ENCODE measurements around the gene MCAT.

MCAT gene, protein sequence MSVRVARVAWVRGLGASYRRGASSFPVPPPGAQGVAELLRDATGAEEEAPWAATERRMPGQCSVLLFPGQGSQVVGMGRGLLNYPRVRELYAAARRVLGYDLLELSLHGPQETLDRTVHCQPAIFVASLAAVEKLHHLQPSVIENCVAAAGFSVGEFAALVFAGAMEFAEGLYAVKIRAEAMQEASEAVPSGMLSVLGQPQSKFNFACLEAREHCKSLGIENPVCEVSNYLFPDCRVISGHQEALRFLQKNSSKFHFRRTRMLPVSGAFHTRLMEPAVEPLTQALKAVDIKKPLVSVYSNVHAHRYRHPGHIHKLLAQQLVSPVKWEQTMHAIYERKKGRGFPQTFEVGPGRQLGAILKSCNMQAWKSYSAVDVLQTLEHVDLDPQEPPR

DNA sequence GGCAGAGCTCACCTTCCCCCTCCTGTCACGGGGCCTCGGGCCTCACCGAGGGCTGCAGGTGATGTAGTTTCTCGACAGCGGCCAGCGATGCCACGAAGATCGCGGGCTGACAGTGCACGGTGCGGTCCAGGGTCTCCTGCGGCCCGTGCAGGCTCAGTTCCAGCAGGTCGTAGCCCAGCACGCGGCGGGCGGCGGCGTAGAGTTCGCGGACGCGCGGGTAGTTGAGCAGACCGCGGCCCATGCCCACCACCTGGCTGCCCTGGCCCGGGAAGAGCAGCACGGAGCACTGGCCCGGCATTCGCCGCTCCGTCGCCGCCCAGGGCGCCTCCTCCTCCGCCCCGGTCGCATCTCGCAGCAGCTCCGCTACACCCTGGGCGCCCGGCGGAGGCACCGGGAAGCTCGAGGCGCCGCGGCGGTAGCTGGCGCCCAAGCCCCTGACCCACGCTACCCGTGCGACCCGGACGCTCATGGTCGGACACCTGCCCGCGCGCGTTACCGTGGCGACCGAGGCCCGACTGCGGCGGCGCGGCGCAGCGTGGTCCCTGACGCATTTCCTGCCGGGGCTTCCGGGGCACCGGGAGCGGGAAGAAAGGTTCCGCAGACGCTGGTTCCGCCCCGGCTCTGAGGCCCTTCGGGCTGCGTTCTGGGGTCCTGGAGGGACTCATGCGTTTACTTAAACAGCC, at the start of gene MCAT:
MCAT (minus strand) TSS at position 519 of the 683 bp plus-strand sequence; CDS start at position 469, 50 bp downstream.
- peak; percentile 78 for DNase-seq (ENCODE audit: low spot score)

DNA sequence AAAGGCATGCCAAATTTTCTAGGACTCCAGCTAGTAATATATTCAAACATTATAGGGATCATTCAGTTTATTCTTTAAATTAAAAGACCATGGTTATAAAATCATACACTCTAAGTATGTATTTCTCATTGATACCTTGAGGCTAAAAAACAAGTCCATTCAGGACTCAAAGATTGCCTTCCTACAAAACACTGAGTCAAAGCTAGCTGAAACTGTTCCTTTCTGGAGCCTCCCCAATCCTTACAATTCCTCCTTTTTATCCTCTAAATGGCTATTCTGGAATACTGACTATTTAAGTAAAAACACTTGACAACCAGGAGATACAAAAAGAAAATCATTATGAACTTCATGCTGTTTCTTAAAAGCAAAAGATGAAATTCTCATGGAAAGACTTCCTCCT, 48.6 kb upstream of the MCAT start:
- DNase-seq (ENCODE audit: low spot score): no peak

DNA sequence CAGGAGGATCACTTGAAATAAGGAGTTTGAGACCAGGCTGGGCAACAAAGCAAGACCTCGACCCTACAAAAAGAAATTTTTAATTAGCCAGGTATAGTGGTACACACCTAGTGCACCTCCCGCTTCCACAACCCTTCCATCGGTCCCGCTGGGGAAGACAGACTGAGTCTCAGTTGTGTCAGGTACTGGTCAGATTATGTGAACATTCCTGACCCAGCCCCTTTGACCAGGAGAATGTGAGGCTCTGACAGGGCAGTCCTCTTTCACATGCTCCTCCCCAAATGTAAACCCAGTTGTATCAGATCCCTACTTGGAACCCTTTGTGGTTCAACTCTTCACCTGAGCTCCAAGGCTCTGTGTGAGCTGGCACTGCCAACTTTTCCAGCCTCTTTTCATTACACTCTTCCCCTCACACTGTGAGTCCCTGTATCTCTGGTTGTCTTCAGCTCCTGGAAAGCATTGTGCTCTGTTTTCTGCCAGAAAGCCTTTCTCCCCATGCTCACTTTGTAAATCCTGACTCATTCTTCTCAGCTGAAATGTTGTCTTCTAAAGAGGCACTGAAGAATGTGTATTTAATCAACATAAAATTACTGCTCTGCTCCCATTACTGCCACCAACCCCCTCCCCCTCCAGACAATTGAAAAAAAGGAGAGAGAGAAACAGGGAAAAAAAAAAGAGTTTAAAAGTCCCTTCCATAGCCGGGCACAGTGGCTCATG, 45.8 kb upstream of the MCAT start:
- DNase-seq (ENCODE audit: low spot score): no peak

DNA sequence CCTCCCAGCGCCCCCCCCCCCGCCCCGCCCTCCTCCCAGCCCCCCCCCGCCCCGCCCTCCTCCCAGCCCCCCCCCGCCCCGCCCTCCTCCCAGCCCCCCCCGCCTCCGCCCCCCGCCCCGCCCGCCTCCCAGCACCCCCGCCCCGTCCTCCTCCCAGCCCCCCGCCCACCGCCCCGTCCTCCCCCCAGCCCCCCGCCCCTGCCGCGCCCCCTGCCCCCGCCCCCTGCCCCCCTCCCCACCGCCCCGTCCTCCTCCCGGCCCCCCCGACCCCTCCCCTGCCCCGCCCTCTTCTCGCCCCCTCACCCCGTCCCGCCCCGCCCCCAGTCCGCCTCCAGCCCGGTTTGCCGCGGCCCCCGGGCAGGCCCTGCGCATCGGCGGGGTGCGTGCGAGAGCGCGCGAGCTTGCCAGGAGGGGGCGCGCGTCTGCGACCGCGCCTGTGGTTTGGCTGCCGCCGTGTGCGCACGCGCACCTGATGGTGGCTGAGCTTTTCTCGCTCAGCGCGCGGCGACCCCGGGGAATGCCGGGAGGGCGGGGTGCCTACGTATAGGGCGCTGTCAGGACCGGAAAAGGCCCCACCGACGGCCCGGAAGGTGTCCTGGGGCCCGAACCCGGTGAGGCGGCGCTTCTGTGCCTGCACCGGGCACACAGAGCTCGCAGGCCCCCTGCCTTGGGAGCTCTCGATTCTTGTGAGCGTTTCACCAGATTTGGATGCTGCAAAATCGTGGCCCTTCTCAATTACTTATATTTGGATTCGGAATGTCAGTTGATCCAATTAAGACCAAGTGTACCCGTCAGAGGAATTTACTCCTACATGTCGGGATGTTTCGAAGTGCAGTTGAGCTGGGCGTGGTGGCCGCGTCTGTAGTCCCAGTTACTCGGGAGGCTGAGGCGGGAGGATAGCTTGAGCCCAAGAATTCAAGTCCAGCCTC, 44.2 kb upstream of the MCAT start:
- DNase-seq (ENCODE audit: low spot score): peak; percentile 94

DNA sequence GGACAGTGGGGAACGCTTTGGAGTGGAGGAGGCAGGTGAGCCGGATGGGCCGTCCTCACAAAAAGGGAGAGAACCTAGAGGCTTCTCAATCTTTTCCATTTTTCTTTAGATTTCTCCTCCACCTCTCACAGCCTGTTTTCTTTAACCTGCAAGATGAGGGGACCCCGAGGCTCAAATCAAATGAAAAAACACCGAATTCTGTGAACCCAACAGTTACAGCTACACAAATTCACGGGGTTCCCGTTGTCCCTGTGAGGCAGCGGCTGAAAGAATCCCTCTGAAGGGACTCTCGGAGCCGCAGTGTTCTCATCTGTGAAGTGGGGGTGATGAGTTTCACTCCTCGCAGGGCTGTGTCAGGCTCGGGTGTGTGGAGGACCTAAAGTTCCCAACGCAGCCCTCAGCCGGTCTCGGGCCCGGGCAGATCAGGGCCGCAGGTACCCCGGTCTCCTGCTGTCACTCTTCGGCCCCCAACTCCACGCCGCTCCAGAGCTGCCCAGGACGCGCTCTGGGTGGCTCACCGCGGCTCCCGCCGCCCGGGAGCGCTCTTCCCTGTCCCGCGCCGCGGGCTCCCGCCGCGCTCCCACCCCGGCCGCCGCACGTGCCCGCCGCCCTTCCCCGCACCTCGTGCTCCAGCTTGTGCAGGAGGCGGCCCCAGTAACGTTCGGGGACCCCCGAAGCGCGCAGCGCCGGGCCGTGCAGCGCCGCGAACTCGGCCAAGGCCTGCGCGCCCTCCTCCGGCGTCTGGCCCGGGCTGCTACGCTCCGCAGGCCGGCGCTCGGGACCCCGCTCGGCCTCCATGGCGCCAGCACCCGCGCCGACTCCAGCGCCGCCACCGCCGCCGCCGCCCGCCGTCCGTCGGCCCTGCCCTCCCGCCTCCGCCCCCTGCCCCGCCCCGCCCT, 43.3 kb upstream of the MCAT start, which contains the start of gene TTLL12:
TTLL12 (minus strand) TSS at position 863 of the 899 bp plus-strand sequence; CDS start at position 798, 65 bp downstream.
- DNase-seq (ENCODE audit: low spot score): peak; percentile 48

DNA sequence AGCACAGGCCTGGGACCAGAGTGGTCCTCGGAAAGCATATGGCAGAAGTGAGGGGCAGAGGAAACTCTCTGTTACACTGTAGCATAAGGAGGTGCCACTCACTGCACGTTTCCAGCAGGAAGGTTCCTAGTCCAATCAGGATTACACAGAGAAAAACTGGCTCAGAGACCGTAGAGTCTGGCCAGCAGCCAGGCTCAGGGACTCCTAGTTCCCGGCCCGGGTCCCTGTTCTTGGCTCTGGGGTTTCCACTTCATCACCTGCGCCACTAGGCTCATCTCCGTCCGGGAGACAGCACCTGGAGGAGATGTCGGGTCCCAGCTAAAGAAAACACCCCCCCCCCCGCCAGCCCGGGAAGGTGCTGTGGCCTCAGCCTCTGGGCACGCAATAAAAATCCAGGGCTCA, 42.7 kb upstream of the MCAT start:
- peak; percentile 21 for DNase-seq (ENCODE audit: low spot score)

DNA sequence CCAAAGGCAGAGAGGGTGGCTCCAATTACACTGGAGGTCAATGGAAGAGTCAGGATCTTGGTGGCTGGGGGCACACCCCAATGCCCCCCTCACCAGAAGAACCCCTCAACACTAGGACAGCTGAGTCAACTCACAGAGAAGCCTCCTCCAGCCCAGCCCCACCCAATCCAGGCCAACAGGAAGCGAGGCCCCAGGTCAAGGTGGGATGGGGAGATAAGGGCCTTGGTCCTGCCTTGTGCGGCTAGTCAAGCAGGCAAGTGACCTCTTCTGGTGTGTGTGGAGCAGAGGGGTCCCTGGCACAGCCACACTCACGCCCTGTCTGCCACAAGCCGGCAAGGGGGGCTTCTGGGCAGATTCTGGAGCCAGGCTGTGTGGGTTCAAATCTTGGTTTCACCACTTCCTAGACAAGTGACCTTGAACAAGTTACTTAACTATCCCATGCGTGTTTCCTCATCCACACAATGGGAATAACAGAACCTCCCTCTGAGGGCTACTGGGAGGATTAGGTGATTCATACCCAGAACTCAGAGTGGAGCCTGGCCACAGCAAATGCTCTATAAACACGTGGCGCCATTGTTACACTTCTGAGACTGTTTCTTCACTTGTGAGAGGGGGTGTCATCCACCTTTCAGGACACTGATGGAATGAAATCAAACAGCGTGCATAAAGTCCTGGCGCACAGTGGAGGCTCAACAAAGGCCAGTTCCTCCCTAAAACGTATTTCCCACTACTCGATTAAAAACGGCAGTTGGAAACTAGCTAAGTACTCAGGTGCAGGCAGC, 40.5 kb upstream of the MCAT start:
- DNase-seq (ENCODE audit: low spot score): no peak

DNA sequence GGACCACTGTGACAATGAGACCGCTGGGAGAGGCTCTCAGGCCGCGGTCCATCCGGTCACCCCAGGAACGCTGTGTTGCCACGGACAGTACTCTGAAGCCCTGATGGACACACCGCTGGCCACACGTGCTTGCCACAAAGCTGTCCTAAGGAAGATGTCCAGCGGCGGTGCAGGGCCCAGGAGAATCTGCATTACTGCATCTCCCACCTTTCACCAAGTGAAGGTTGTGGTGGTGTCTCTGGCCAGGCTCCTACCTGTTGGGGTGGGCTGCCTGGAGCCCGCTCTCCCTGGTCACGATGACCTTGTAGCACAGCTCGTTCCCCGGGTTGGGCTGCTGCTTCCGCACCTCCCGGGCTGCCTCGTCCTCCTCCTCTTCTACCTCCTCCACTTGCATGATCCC, 39.5 kb upstream of the MCAT start:
- no peak for DNase-seq (ENCODE audit: low spot score)

DNA sequence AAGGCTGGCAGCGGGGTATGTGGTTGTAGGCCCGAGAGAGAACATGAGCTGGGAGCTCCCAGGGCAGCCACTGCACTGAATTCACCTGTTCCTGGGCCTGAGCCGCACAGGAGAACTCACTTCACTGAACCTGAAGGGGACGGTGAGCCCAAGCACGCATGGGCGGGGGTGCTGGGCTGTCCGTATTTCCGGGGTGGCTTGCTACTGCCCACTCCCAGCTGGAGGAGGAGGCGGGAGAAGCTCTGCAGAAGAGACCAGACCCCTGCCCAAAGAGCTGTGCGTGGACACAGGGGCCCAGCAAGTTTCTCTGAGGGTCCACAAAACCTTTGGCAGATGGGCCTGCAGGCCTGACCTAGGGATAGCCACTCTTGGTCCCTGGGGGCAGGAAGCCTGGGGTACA, 38.9 kb upstream of the MCAT start:
- no peak for DNase-seq (ENCODE audit: low spot score)

DNA sequence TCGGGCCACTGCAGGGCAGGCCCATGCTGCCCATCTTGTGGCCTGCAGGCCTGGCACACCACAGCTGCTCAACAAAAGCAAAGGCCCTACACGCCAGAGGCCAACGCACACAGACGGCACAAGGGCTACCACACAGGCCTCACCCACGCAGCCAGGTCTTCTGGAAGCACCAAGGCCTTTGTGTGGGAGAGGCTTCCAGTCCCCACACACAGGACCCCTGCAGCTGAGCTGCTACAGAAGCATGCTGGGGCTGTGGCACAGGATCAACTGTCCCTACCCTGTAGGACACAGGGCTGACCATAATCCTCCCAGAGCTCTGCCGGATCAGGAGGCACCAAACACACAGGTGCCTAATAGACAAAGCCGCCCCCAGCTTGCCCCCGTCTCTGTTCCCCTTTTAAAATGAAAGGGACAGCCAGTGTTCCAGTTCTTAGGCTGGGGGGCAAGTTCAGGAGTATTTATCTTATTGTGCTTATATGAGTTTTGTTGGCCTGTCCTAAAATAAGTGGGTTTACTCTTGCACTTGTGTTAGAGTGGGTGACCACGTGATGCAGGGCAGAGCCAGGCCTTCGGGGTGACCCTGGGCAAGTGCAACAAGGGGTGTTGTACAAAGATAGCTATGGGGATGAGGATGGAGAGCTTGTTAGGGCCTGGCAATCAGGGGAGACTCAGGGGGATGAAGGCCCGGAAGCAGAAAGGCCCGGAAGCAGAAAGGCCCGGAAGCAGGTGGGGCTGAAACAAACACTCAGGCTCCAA, 38.3 kb upstream of the MCAT start:
- no peak for DNase-seq (ENCODE audit: low spot score)

DNA sequence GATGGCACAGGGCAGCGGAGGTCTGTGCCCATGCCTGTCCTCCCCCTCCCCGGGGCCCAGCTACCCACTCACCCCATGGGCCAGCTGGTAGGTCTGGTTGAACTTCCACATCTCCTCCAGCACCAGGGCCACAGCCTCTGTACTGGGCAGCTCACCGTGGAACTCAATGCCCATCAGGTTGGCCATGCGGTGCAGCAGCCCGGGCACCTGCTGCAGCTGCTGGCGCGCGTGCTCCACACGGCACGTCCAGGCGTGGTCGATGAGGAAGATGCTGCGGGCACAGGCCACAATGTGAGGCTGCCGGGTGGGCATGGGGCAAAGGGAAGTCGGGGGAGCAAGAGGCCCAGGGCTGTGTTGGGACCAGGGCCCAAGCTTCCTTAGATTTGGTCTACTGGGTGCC, 37.5 kb upstream of the MCAT start:
- no peak for DNase-seq (ENCODE audit: low spot score)

DNA sequence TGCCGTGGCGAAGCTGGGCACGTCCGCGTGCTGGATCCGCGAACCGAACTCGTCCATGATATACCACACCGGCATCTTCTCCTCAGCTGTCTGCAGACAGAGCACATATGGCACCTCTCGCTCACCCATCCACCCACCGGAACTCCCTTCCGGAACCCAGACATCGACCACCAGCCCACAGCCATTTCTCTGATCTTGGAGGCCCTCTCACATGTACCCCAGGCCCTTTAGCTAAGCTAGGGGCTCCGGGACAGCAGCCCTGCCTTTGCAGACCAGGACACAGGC, 36.7 kb upstream of the MCAT start:
- DNase-seq (ENCODE audit: low spot score): no peak

DNA sequence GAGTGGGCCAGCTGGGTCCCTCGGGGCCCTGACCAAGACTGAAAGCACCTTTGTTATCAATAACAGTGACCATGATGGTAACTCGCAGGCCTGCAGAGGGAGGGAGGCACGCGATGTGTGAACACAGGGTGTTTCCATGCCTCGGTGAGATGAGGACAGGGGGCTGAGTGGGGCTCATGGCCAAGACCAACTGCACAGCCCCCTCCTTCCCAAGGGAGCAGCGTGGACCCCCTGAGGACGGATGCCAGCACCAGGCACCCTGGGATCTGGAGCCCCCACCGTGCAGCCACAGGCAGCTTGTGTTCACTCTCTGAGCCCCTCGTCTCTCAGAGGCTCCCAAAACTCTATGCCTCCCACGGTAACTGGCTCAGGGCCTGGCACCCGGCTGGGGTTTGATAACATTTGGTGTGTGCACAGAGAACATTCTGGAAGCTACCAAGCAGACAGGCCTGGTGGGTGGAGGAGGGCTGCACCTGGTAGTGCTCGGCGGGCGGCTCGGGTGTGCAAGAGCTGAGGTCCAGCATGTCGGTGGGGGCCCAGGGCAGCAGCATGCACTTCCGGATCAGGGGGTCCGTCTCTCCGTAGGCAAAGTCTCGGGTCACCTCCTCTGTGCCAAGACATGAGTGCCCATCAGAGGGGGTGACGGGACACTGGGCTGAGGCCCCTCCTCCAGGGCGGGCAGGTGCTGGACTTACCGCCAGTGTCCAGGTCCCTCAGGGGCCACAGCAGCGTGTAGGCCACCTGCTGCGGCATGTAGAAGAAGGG, 36.1 kb upstream of the MCAT start:
- DNase-seq (ENCODE audit: low spot score): no peak

DNA sequence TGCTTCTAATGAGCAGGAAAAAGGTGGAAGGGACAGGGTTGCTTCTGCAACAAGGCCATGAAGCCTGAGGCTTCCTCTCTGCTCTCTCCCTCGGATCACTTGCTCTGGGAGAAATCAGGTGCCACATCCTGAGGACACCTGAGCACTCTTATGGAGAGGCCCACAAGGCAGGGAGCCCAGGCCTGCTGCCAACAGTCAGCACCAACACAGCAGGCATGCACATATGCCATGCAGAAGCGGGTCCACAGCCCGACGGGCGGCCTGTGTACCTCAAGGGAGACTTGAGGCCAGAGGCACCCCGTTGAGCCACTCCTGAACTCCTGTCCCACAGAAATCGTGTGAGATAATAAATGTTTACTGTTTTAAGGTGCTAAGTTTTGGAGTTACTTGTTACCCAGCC, 34.3 kb upstream of the MCAT start:
- DNase-seq (ENCODE audit: low spot score): no peak

DNA sequence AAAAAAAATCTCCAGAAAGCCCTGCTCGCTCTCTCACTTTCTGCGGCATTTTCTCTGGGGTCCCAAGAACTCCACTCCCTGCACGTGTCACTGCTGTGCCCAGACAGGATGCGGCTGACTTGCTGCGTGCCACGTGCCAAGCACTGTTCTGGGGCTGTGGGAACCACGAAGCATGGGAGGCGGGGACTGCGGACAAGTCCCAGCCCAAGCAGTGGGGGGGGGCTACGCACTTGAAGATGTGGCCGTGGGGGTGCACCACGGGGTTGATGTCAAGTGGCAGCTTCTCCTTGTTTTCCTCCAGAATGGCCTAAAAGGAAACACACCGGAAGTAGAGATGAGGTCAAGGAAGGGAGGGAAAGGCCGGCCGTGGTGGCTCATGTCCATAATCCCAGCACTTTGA, 32.9 kb upstream of the MCAT start:
- no peak for DNase-seq (ENCODE audit: low spot score)

DNA sequence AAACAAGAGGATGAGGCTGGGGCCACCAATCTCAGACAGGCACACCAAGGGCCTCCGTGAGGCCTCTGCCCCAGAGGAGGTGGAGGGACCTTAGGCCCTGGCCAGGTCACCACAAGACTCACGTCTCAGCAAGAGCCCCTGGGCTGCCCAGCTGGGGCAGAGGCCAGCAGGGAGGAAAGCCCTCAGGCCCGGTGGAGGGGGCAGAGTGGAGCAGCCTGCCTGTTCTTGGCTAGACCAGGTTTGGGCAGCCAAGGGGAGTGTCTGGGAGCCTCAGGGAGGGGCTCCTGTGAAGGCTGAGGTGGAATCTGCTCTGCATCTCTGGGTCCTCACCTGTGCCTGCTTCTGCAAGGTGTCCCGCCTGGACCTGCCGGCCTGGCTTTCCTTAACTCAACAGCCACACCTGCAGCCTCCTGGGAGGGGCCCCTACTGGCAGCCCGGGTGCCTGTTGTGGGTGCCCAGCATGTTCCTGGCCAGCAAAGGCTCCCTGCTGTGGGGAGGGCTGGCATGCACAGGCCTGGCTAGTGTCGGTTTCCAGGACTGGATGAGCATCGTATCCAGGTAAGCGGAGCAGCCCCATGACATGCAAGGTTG, 31.8 kb upstream of the MCAT start:
- DNase-seq (ENCODE audit: low spot score): no peak

DNA sequence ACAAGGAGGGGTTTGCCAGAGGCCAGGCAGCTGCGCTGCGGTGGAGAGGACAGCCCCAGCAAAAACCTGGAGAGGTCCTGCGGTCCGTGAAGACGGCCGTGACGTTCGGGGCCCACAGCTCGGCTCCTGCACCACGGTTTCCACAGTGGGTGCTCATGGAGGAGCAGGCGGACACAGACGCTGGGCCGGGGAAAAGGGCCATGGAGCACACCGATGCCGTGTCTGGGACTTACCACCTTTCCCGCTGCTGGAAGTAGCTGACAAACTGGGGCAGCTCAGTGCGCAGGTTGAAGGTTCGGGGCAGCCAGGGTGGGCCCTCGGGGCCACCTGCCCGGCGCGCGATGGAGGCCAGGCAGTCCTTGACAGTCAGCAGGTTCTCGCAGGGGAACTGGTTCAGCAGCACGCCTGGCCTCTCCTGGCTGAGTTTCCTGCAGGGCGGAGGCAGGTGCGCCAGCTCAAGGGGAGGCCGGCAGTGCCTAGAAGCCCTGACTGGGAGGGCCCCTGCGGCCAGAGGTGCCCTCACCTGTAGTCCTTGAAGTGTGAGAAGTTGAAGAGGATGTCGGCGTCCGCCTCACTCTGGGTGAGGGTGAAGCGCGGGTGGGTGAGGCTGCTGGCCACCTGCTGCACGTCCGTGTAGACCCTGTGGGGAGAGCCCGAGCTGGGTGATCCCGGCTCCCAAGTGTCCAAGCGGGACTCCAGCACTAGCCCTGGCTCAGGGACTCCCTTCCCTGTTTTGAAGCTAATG, 30.9 kb upstream of the MCAT start:
- no peak for DNase-seq (ENCODE audit: low spot score)
